HepG2 (cell line): ENCODE data around the gene CDK2AP2. TPM values are rescaled to one million over a fixed set of nuclear protein-coding genes. Genes with fewer than 3 reads are reported as not detected.
A peak's percentile ranks its signal among the peaks of the same experiment; 100 is the strongest.

Source experiments
- FOXJ3 ChIP-seq: sonication (generic); formaldehyde crosslinking; IDR thresholded peaks from 2 replicates; pipeline ENCODE4 v1.4.0; 2020; ENCODE audit warnings: missing genetic modification reagents, mild to moderate bottlenecking, borderline replicate concordance
- FUBP1 ChIP-seq: sonication (generic); formaldehyde crosslinking; IDR thresholded peaks from 2 replicates; pipeline ENCODE4 v1.5.1; 2020; ENCODE audit warnings: missing genetic modification reagents, mild to moderate bottlenecking, borderline replicate concordance
- GABPA ChIP-seq, 2 experiments: IDR thresholded peaks; 2 replicates each; pipeline ENCODE4 v1.6.1; 2011 to 2016; ENCODE audit warnings: low read depth in 2 of 2, low read length in 1 of 2, missing biosample characterization in 1 of 2, missing genetic modification characterization in 1 of 2
- GZF1 ChIP-seq: sonication (generic); formaldehyde crosslinking; IDR thresholded peaks from 2 replicates; pipeline ENCODE4 v1.5.1; 2020; ENCODE audit warnings: mild to moderate bottlenecking, missing genetic modification reagents
- MEIS1 ChIP-seq: sonication (generic); formaldehyde crosslinking; IDR thresholded peaks from 2 replicates; pipeline ENCODE4 v1.9.0; 2021; ENCODE audit warnings: mild to moderate bottlenecking, missing genetic modification reagents, moderate library complexity, borderline replicate concordance
- NFYC ChIP-seq: IDR thresholded peaks from 2 replicates; pipeline ENCODE4 v1.6.1; 2016; ENCODE audit warnings: missing genetic modification reagents, missing compliant biosample characterization
- NR2F1 ChIP-seq, 2 experiments: fragments of 450-650 bp in 1 of 2; formaldehyde crosslinking in 1 of 2; IDR thresholded peaks; 2 replicates each; pipeline versions ENCODE4 v1.5.0 to v1.6.1; 2016 to 2020; ENCODE audit warnings: mild to moderate bottlenecking in 1 of 2, missing compliant biosample characterization in 1 of 2, missing genetic modification reagents in 1 of 2, moderate library complexity in 1 of 2
- POGZ ChIP-seq: sonication (generic); formaldehyde crosslinking; IDR thresholded peaks from 2 replicates; pipeline ENCODE4 v1.4.0; 2020; ENCODE audit warnings: mild to moderate bottlenecking, missing genetic modification reagents
- RARG ChIP-seq: sonication (generic); formaldehyde crosslinking; IDR thresholded peaks from 2 replicates; pipeline ENCODE4 v1.4.0; 2020; ENCODE audit warnings: low read depth, mild to moderate bottlenecking, missing genetic modification reagents
- SALL2 ChIP-seq: sonication (generic); formaldehyde crosslinking; IDR thresholded peaks from 2 replicates; pipeline ENCODE4 v1.8.1; 2023; ENCODE audit warnings: mild to moderate bottlenecking, missing genetic modification reagents, inconsistent platforms
- STAT5B ChIP-seq: sonication (generic); formaldehyde crosslinking; IDR thresholded peaks from 2 replicates; pipeline ENCODE4 v1.4.0; 2020; ENCODE audit warnings: missing genetic modification reagents
- SUZ12 ChIP-seq: fragments of 150-350 bp; IDR thresholded peaks from 2 replicates; pipeline ENCODE4 v1.6.1; 2014; ENCODE audit warnings: low read depth, low read length
- ZGPAT ChIP-seq: IDR thresholded peaks from 2 replicates; pipeline ENCODE4 v1.6.1; 2016; ENCODE audit warnings: mild to moderate bottlenecking
- ZNF335 ChIP-seq: sonication (generic); formaldehyde crosslinking; IDR thresholded peaks from 2 replicates; pipeline ENCODE4 v1.4.0; 2020; ENCODE audit warnings: missing genetic modification reagents
- ZNF737 ChIP-seq: sonication (generic); formaldehyde crosslinking; IDR thresholded peaks from 2 replicates; pipeline ENCODE4 v1.5.0; 2020; ENCODE audit warnings: missing genetic modification reagents, mild to moderate bottlenecking, borderline replicate concordance
- polyA plus RNA-seq, 8 experiments: library from polyadenylated mRNA; depleted of rRNA in 3 of 8; stranded (reverse) in 7 of 8; unstranded in 1 of 8; fragments of >200 nt; fragmentation: Illumina TruSeq in 4 of 8; extraction: Trizol in 4 of 8; gene quantifications; 2 replicates each; pipeline versions ENCODE4 v1.2.1 to v1.2.3, GENCODE V29; 2011 to 2016; ENCODE audit warnings: low read depth in 4 of 8, missing spikeins in 1 of 8, mixed read lengths in 1 of 8; ENCODE audit not compliant: insufficient read depth in 1 of 8
- total RNA-seq, 5 experiments: library from RNA; depleted of rRNA; stranded (reverse); fragments of >200 nt; fragmentation: Illumina TruSeq; extraction: Trizol; gene quantifications; 2 replicates each; pipeline ENCODE4 v1.2.3, GENCODE V29; 2016; ENCODE audit warnings: low read depth in 1 of 5
- TF ChIP-seq, protein P1 (sequence below): sonication (generic); formaldehyde crosslinking; IDR thresholded peaks from 2 replicates; pipeline ENCODE4 v1.5.0; 2020; ENCODE audit warnings: mild to moderate bottlenecking, missing genetic modification reagents, borderline replicate concordance
- TF ChIP-seq, protein P2 (sequence below): sonication (generic); formaldehyde crosslinking; IDR thresholded peaks from 2 replicates; pipeline ENCODE4 v1.4.0; 2020; ENCODE audit warnings: missing genetic modification reagents, borderline replicate concordance
- TF ChIP-seq, protein P3 (sequence below): sonication (generic); formaldehyde crosslinking; IDR thresholded peaks from 2 replicates; pipeline ENCODE4 v1.8.0; 2022; ENCODE audit warnings: missing genetic modification reagents, low read depth, mild to moderate bottlenecking, borderline replicate concordance

Gene CDK2AP2
- total and polyA plus RNA-seq, 2 of the 13 experiments (the other 11 are each of a cell fraction or from before 2014, with no cell fraction given): 15.0 to 23.2 TPM

- TF ChIP-seq, protein P1, sequence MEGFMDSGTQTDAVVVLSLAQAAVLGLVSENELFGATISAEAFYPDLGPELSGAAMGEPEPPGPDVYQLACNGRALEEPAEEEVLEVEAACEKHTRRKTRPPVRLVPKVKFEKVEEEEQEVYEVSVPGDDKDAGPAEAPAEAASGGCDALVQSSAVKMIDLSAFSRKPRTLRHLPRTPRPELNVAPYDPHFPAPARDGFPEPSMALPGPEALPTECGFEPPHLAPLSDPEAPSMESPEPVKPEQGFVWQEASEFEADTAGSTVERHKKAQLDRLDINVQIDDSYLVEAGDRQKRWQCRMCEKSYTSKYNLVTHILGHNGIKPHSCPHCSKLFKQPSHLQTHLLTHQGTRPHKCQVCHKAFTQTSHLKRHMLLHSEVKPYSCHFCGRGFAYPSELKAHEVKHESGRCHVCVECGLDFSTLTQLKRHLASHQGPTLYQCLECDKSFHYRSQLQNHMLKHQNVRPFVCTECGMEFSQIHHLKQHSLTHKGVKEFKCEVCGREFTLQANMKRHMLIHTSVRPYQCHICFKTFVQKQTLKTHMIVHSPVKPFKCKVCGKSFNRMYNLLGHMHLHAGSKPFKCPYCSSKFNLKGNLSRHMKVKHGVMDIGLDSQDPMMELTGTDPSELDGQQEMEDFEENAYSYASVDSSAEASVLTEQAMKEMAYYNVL (CRISPR knock-in tag): no peak
- TF ChIP-seq GZF1 (CRISPR knock-in tag) (0 out of 2 replicates have a peak, but pooled peaks have one; percentile 24), STAT5B (no peak), FUBP1 (CRISPR knock-in tag) (no peak), SALL2 (CRISPR knock-in tag) (no peak), ZGPAT (peak; percentile 79), POGZ (CRISPR knock-in tag) (no peak), RARG (CRISPR knock-in tag) (no peak), NR2F1 (CRISPR knock-in tag; IDR thresholded peaks at IDR 0.05) (no peak), ZNF737 (CRISPR knock-in tag) (no peak), MEIS1 (CRISPR knock-in tag) (peak; percentile 60; the same call in 1 of the 2 replicates), NFYC (CRISPR knock-in tag) (peak; percentile 76), ZNF335 (CRISPR knock-in tag) (0 out of 2 replicates have a peak, but pooled peaks have one; percentile 49), SUZ12 (no peak), FOXJ3 (CRISPR knock-in tag) (no peak; the same call in 1 of the 2 replicates), GABPA (IDR thresholded peaks at IDR 0.05; ENCODE audit: low read depth, low read length) (no peak), GABPA (CRISPR knock-in tag; IDR thresholded peaks at IDR 0.05; ENCODE audit: low read depth) (no peak)
- TF ChIP-seq, protein P2, sequence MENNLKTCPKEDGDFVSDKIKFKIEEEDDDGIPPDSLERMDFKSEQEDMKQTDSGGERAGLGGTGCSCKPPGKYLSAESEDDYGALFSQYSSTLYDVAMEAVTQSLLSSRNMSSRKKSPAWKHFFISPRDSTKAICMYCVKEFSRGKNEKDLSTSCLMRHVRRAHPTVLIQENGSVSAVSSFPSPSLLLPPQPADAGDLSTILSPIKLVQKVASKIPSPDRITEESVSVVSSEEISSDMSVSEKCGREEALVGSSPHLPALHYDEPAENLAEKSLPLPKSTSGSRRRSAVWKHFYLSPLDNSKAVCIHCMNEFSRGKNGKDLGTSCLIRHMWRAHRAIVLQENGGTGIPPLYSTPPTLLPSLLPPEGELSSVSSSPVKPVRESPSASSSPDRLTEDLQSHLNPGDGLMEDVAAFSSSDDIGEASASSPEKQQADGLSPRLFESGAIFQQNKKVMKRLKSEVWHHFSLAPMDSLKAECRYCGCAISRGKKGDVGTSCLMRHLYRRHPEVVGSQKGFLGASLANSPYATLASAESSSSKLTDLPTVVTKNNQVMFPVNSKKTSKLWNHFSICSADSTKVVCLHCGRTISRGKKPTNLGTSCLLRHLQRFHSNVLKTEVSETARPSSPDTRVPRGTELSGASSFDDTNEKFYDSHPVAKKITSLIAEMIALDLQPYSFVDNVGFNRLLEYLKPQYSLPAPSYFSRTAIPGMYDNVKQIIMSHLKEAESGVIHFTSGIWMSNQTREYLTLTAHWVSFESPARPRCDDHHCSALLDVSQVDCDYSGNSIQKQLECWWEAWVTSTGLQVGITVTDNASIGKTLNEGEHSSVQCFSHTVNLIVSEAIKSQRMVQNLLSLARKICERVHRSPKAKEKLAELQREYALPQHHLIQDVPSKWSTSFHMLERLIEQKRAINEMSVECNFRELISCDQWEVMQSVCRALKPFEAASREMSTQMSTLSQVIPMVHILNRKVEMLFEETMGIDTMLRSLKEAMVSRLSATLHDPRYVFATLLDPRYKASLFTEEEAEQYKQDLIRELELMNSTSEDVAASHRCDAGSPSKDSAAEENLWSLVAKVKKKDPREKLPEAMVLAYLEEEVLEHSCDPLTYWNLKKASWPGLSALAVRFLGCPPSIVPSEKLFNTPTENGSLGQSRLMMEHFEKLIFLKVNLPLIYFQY (CRISPR knock-in tag): no peak
- TF ChIP-seq, protein P3, sequence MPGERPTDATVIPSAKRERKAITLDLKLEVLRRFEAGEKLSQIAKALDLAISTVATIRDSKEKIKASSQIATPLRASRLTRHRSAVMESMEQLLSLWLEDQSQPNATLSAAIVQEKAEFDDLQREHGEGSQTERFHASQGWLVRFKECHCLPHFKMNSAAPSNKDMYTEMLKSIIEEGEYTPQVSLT (CRISPR knock-in tag): no peak
Observed at GRCh38 chr11:67508486-67509121, 642 bp upstream of the CDK2AP2 start (continued).
